ENCODE results near the gene CDKN1B. TPM values are rescaled to one million over a fixed set of nuclear protein-coding genes. Genes with fewer than 3 reads are reported as not detected.

CDKN1B gene
- total RNA-seq, 4 donors from 2014 or later: 43.6 to 76.4 (median 56.6) TPM

DNA sequence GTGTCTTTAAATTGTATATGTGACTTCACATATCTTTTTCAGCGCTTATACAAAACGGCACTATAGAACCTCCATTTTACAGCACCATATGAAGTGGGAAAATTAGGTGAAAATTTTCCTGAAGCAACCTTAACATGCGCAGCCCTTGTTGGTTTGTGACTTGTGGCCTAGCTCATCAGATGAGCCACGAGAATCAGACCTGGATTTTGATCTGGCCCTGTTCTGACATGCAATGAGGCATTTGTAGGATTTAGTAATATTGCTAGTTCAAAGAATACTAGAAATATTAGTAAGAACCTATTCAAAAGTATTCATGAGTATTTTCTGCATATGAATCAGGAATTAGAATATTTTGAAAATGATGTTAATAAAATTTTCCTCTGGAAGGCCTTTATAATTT, 2.9 kb downstream of the CDKN1B start:
- intact Hi-C loops (cut with DNase I; ENCODE audit: low total_unique reads) (loop anchor here (5.0 kb wide), 1 partner anchor 1722 kb away; no protein-coding TSS in a partner anchor), in situ Hi-C loops (cut with MboI; ENCODE audit: low sequenced_read_pairs in 4 of 4) (loop anchor here in 2 of 4 donors (25.0 kb wide), 2 partner anchors 333 to 358 kb away; partner anchors contain the start of genes BORCS5 (in 1 of the 2) and MANSC1 (in 1 of the 2))
- DNase-seq: no peak
- Histone ChIP-seq H3K4me1 (peaks cover 54 to 66% of the 10 kb centered on the region in 2 donors), H3K4me3 (peak overlapping the region in 3 of 4 donors; percentile 72 to 99 (median 93)), H3K27ac (peak overlapping the region; percentile 96 to 99 (median 98)), H3K36me3 (peaks cover 0 to 19% of the 10 kb centered on the region in 2 donors), H3K9me3 (no peaks in the 10 kb centered on the region), H3K27me3 (no peaks in the 10 kb centered on the region)
- TF ChIP-seq POLR2A (IDR thresholded peaks at IDR 0.05) (no peak), CTCF (IDR thresholded peaks at IDR 0.05 in 4 of 5, conservative IDR thresholded peaks at IDR 0.05 in 1 of 5) (no peak)
- ATAC-seq: no peak

- Histone ChIP-seq H3K4me3 (peak overlapping the region in 2 of 4 donors; percentile 72 to 99), H3K4me1 (peaks cover 47 to 59% of the 10 kb centered on the region in 2 donors), H3K36me3 (peaks cover 0 to 19% of the 10 kb centered on the region in 2 donors), H3K27me3 (no peaks in the 10 kb centered on the region), H3K9me3 (no peaks in the 10 kb centered on the region), H3K27ac (peak overlapping the region; percentile 96 to 99 (median 98))
- intact Hi-C loops (cut with DNase I; ENCODE audit: low total_unique reads) (loop anchor here (5.0 kb wide), 1 partner anchor 1722 kb away; no protein-coding TSS in a partner anchor), in situ Hi-C loops (cut with MboI; ENCODE audit: low sequenced_read_pairs in 4 of 4) (loop anchor here in 2 of 4 donors (25.0 kb wide), 2 partner anchors 333 to 358 kb away; partner anchors contain the start of genes BORCS5 (in 1 of the 2) and MANSC1 (in 1 of the 2))
- DNase-seq (no peak), ATAC-seq (no peak)
- TF ChIP-seq POLR2A (IDR thresholded peaks at IDR 0.05) (no peak), CTCF (IDR thresholded peaks at IDR 0.05 in 4 of 5, conservative IDR thresholded peaks at IDR 0.05 in 1 of 5) (no peak)
Measured at GRCh38 chr12:12720672-12721161, 3.5 kb downstream of the CDKN1B start.

DNA sequence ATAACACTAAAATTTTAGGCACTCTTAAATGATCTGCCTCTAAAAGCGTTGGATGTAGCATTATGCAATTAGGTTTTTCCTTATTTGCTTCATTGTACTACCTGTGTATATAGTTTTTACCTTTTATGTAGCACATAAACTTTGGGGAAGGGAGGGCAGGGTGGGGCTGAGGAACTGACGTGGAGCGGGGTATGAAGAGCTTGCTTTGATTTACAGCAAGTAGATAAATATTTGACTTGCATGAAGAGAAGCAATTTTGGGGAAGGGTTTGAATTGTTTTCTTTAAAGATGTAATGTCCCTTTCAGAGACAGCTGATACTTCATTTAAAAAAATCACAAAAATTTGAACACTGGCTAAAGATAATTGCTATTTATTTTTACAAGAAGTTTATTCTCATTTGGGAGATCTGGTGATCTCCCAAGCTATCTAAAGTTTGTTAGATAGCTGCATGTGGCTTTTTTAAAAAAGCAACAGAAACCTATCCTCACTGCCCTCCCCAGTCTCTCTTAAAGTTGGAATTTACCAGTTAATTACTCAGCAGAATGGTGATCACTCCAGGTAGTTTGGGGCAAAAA, 4.1 kb downstream of the CDKN1B start:
- intact Hi-C loops (cut with DNase I; ENCODE audit: low total_unique reads): loop anchor here (5.0 kb wide), 1 partner anchor 1721 kb away; no protein-coding TSS in a partner anchor
- no peaks in the 10 kb centered on the region for H3K27me3 ChIP-seq
- H3K36me3 ChIP-seq: peaks cover 0 to 19% of the 10 kb centered on the region in 2 donors
- ATAC-seq: no peak
- TF ChIP-seq POLR2A (IDR thresholded peaks at IDR 0.05): no peak
- no peak for TF ChIP-seq CTCF (IDR thresholded peaks at IDR 0.05 in 4 of 5, conservative IDR thresholded peaks at IDR 0.05 in 1 of 5)
- peak overlapping the region in 1 of 4 donors; percentile 99 for H3K4me3 ChIP-seq
- peak overlapping the region; percentile 96 to 99 (median 98) for H3K27ac ChIP-seq
- DNase-seq: no peak
- peaks cover 44 to 54% of the 10 kb centered on the region in 2 donors for H3K4me1 ChIP-seq
- in situ Hi-C loops (cut with MboI; ENCODE audit: low sequenced_read_pairs in 4 of 4): loop anchor here in 2 of 4 donors (25.0 kb wide), 2 partner anchors 334 to 359 kb away; partner anchors contain the start of genes BORCS5 (in 1 of the 2) and MANSC1 (in 1 of the 2)
- H3K9me3 ChIP-seq: no peaks in the 10 kb centered on the region

DNA sequence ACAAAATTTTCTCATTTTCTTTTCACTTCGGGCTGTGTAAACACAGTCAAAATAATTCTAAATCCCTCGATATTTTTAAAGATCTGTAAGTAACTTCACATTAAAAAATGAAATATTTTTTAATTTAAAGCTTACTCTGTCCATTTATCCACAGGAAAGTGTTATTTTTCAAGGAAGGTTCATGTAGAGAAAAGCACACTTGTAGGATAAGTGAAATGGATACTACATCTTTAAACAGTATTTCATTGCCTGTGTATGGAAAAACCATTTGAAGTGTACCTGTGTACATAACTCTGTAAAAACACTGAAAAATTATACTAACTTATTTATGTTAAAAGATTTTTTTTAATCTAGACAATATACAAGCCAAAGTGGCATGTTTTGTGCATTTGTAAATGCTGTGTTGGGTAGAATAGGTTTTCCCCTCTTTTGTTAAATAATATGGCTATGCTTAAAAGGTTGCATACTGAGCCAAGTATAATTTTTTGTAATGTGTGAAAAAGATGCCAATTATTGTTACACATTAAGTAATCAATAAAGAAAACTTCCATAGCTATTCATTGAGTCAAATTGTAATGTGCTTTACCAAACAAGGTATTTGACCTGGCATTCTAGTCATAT, 4.8 kb downstream of the CDKN1B start:
- Histone ChIP-seq H3K4me3 (peak overlapping the region; percentile 66 to 88 (median 80)), H3K36me3 (peaks cover 0 to 19% of the 10 kb centered on the region in 2 donors), H3K27ac (peak overlapping the region; percentile 96 to 99 (median 98)), H3K27me3 (no peaks in the 10 kb centered on the region), H3K4me1 (peaks cover 49 to 52% of the 10 kb centered on the region in 2 donors), H3K9me3 (no peaks in the 10 kb centered on the region)
- in situ Hi-C loops (cut with MboI; ENCODE audit: low sequenced_read_pairs in 4 of 4): loop anchor here in 2 of 4 donors (25.0 kb wide), 2 partner anchors 335 to 360 kb away; partner anchors contain the start of genes BORCS5 (in 1 of the 2) and MANSC1 (in 1 of the 2)
- intact Hi-C loops (cut with DNase I; ENCODE audit: low total_unique reads): loop anchor here (5.0 kb wide), 1 partner anchor 1720 kb away; no protein-coding TSS in a partner anchor
- ATAC-seq (no peak), DNase-seq (no peak)
- TF ChIP-seq POLR2A (IDR thresholded peaks at IDR 0.05): no peak
- TF ChIP-seq CTCF (IDR thresholded peaks at IDR 0.05 in 4 of 5, conservative IDR thresholded peaks at IDR 0.05 in 1 of 5): no peak
